Activated naive CD8-positive, alpha-beta T cell treated with anti-CD3 and anti-CD28 coated beads, Interleukin-2, amount 50 U/mL, for 24 hours (primary cell): ENCODE measurements around the gene UST.

Source experiments
- ATAC-seq: fragments of 150-1000 bp; cut with Tn5 transposase; one replicate; pipeline ENCODE4 v1.10.0; 2021
- DNase-seq: peaks from one replicate; pipeline ENCODE4 v3.0.0; 2021
- H3K27ac Mint-ChIP-seq: one replicate; pipeline ENCODE4 v1.8.0; 2021; ENCODE audit warnings: mild to moderate bottlenecking, mixed read lengths
- H3K27me3 Mint-ChIP-seq: one replicate; pipeline ENCODE4 v1.8.0; 2021; ENCODE audit warnings: mixed read lengths
- H3K36me3 Mint-ChIP-seq: one replicate; pipeline ENCODE4 v1.8.0; 2021; ENCODE audit warnings: low read depth, mixed read lengths
- H3K4me1 Mint-ChIP-seq: one replicate; pipeline ENCODE4 v1.8.0; 2021; ENCODE audit warnings: mixed read lengths
- H3K4me3 Mint-ChIP-seq: one replicate; pipeline ENCODE4 v1.8.0; 2021; ENCODE audit warnings: mild to moderate bottlenecking, moderate library complexity, mixed read lengths
- H3K9me3 Mint-ChIP-seq: one replicate; pipeline ENCODE4 v1.8.0; 2021; ENCODE audit warnings: mixed read lengths

Gene UST

DNA sequence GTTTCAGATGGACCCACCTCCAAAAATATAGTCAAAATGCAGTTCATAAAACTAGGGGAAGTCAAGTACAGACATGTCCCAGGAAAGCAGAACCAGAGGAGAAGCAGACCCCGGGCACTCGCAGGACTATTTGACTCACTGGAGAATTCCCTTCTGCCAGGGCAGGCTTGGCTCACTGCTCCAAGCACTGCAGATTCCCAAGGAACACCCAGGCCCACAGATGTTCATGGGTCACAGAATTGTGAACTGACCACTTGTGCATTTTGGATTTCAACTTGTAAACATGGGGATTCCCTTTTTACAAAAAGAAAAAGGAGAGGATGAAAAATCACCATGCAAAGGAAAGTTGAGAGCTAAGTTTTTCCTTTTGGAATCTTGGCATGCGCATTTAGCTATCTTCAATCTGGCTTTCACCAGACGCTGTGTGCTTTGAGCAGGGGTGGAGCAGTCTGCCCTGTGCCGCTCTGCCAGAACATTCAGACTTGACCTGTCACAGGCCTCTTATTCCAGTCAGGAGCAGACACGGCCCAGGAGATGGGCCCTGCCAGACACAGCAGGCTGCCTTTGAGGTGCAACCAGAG is 333.2 kb downstream of the UST start:
- DNase-seq (no peak), ATAC-seq (no peak)
- no peak overlapping the region for H3K4me3 Mint-ChIP-seq
- no peak overlapping the region for H3K27ac Mint-ChIP-seq
- no peaks in the 10 kb centered on the region for H3K36me3 Mint-ChIP-seq
- H3K4me1 Mint-ChIP-seq, result peaks cover 60% of the 10 kb centered on the region
- no peaks in the 10 kb centered on the region for H3K27me3 Mint-ChIP-seq
- no peaks in the 10 kb centered on the region for H3K9me3 Mint-ChIP-seq

GRCh38 chr6:149080511-149080910 is 333.7 kb downstream of the UST start:
- ATAC-seq (no peak), DNase-seq (no peak)
- Mint-ChIP-seq H3K9me3 (no peaks in the 10 kb centered on the region), H3K27me3 (no peaks in the 10 kb centered on the region), H3K27ac (no peak overlapping the region), H3K36me3 (no peaks in the 10 kb centered on the region), H3K4me1 (peaks cover 61% of the 10 kb centered on the region), H3K4me3 (no peak overlapping the region)

GRCh38 chr6:149081281-149081680 is 334.5 kb downstream of the UST start:
- Mint-ChIP-seq H3K27ac (no peak overlapping the region), H3K4me3 (no peak overlapping the region), H3K36me3 (no peaks in the 10 kb centered on the region), H3K4me1 (peaks cover 53% of the 10 kb centered on the region), H3K27me3 (no peaks in the 10 kb centered on the region), H3K9me3 (no peaks in the 10 kb centered on the region)
- no peak for DNase-seq
- no peak for ATAC-seq

- H3K4me3 Mint-ChIP-seq, result no peak overlapping the region
- ATAC-seq (peak; percentile 84), DNase-seq (peak; percentile 84)
- no peaks in the 10 kb centered on the region for H3K36me3 Mint-ChIP-seq
- no peaks in the 10 kb centered on the region for H3K9me3 Mint-ChIP-seq
- peaks cover 48% of the 10 kb centered on the region for H3K4me1 Mint-ChIP-seq
- H3K27me3 Mint-ChIP-seq, result no peaks in the 10 kb centered on the region
- H3K27ac Mint-ChIP-seq, result no peak overlapping the region
Measured at GRCh38 chr6:149082320-149082719, 335.5 kb downstream of the UST start.

- ATAC-seq (no peak), DNase-seq (no peak)
- H3K4me3 Mint-ChIP-seq, result no peak overlapping the region
- H3K9me3 Mint-ChIP-seq, result no peaks in the 10 kb centered on the region
- no peak overlapping the region for H3K27ac Mint-ChIP-seq
- no peaks in the 10 kb centered on the region for H3K36me3 Mint-ChIP-seq
- H3K27me3 Mint-ChIP-seq, result no peaks in the 10 kb centered on the region
- H3K4me1 Mint-ChIP-seq, result peaks cover 44% of the 10 kb centered on the region
Measured at GRCh38 chr6:149084026-149084425, 337.2 kb downstream of the UST start.

DNA sequence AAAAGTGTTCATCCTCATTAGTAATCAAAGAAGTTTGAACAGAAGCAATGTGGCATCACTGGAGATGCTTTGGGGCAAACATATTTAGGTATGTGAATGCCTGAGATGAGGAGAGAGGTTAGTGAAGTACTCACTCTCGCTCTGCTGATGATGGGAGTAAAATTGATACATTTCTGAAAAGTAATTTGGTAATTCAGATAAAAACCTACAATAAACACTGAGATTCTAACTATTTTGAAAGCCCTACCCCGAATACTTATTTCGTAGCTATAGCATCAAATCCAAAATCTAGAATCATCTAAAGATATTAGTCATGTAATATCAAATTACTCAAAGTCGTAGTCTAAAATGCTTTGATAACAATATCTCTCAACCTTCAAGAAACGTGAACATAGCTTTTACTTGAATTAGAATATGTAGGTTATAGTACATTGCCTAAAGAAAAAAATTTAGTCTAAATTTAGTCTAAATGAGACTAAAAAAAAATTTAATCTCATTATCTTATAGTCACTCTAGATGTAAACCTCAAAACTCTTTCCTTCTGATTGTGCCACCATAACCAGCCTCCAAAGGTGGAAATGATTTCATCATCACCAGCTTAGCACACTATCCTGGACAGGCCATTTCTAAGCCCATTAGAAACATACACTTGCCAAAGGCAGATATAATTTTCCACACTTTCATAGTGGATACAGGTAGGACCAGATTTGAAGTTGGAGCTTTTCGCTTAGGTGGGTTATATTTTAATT is 338.2 kb downstream of the UST start:
- Mint-ChIP-seq H3K36me3 (no peaks in the 10 kb centered on the region), H3K4me1 (peaks cover 42% of the 10 kb centered on the region), H3K27ac (peak overlapping the region; percentile 67), H3K4me3 (no peak overlapping the region), H3K9me3 (no peaks in the 10 kb centered on the region), H3K27me3 (no peaks in the 10 kb centered on the region)
- DNase-seq (no peak), ATAC-seq (peak; percentile 53)

DNA sequence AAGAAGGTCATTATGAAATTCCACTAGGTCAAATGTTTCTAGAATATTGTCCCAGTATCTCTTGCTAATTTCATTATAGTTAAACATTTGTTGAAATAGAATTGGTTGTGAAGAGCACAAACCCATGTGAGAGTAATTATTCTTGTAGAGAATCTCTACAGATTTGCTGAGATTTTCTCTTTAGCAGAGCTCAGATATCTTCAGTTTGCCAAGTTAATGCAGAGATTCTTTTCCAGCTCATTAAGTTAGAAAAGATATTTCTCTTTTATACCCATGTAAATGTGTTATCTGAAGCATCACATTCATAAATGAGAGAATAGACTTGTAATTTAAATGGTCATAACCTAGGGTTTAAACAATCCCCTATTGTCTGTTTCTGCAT is 338.7 kb downstream of the UST start:
- no peaks in the 10 kb centered on the region for H3K36me3 Mint-ChIP-seq
- no peak overlapping the region for H3K4me3 Mint-ChIP-seq
- no peaks in the 10 kb centered on the region for H3K27me3 Mint-ChIP-seq
- ATAC-seq (no peak), DNase-seq (no peak)
- H3K9me3 Mint-ChIP-seq, result no peaks in the 10 kb centered on the region
- peak overlapping the region; percentile 67 for H3K27ac Mint-ChIP-seq
- H3K4me1 Mint-ChIP-seq, result peaks cover 42% of the 10 kb centered on the region

GRCh38 chr6:149086363-149086762 is 339.5 kb downstream of the UST start:
- no peak overlapping the region for H3K4me3 Mint-ChIP-seq
- H3K36me3 Mint-ChIP-seq, result no peaks in the 10 kb centered on the region
- H3K27ac Mint-ChIP-seq, result no peak overlapping the region
- no peaks in the 10 kb centered on the region for H3K27me3 Mint-ChIP-seq
- no peak for ATAC-seq
- peaks cover 38% of the 10 kb centered on the region for H3K4me1 Mint-ChIP-seq
- DNase-seq, result no peak
- no peaks in the 10 kb centered on the region for H3K9me3 Mint-ChIP-seq

- no peaks in the 10 kb centered on the region for H3K27me3 Mint-ChIP-seq
- no peak for ATAC-seq
Measured at GRCh38 chr6:149087898-149088297, 341.1 kb downstream of the UST start.

DNA sequence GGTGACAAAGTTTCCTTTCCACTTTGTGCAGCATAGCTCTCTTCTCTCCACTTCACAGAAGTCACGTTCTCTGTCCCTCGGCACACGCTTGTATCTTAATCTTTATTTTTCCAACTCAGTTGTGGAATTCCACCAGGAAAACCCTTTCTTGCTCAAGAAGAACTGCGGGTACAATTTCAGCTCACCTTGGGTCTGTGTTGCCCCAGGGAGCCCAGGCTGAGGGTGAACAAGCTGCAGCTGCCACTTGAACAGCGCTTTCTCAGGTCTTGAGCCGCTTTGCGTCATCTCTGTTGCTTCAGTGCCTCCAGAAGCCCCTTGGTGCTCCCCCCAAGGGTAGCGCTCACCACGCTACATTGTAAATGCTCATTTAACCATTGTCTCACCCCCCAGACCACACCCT is 341.5 kb downstream of the UST start:
- H3K27me3 Mint-ChIP-seq, result no peaks in the 10 kb centered on the region
- ATAC-seq (no peak), DNase-seq (no peak)
- H3K9me3 Mint-ChIP-seq, result no peaks in the 10 kb centered on the region
- no peaks in the 10 kb centered on the region for H3K36me3 Mint-ChIP-seq
- no peak overlapping the region for H3K27ac Mint-ChIP-seq
- peaks cover 25% of the 10 kb centered on the region for H3K4me1 Mint-ChIP-seq
- H3K4me3 Mint-ChIP-seq, result no peak overlapping the region

More at GRCh38 chr6:149087898-149088297, 341.1 kb downstream of the UST start:
- Mint-ChIP-seq H3K4me3 (no peak overlapping the region), H3K9me3 (no peaks in the 10 kb centered on the region), H3K4me1 (peaks cover 26% of the 10 kb centered on the region), H3K27ac (no peak overlapping the region), H3K36me3 (no peaks in the 10 kb centered on the region)
- DNase-seq, result no peak

DNA sequence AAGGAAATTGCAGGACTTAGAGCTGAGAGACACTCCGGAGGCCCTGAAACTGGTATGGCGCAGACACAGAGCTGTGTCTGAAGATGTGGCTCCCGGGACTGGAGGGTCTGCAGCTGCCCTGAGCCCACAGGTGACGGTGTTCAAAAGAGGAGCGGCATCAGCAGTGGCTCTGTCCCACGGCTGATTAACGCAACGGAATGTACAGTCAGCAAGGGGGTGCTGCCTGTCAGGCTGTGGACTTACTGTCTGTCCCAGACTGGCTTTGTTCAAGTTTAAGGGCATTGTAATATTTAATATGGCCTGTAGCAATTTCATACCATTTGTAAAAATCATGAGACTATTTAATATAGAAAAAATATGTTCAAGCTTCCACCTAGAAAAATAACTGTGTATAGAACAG is 342.7 kb downstream of the UST start:
- H3K4me1 Mint-ChIP-seq, result peaks cover 25% of the 10 kb centered on the region
- no peaks in the 10 kb centered on the region for H3K36me3 Mint-ChIP-seq
- H3K4me3 Mint-ChIP-seq, result no peak overlapping the region
- H3K27ac Mint-ChIP-seq, result no peak overlapping the region
- H3K9me3 Mint-ChIP-seq, result no peaks in the 10 kb centered on the region
- H3K27me3 Mint-ChIP-seq, result no peaks in the 10 kb centered on the region
- ATAC-seq (no peak), DNase-seq (no peak)

- Mint-ChIP-seq H3K27ac (no peak overlapping the region), H3K4me1 (peaks cover 29% of the 10 kb centered on the region), H3K36me3 (no peaks in the 10 kb centered on the region), H3K27me3 (no peaks in the 10 kb centered on the region), H3K4me3 (no peak overlapping the region), H3K9me3 (no peaks in the 10 kb centered on the region)
- ATAC-seq, result no peak
- DNase-seq, result no peak
Measured at GRCh38 chr6:149090937-149091336, 344.1 kb downstream of the UST start.

- Mint-ChIP-seq H3K4me1 (peaks cover 39% of the 10 kb centered on the region), H3K4me3 (no peak overlapping the region), H3K27me3 (no peaks in the 10 kb centered on the region), H3K36me3 (peaks cover 9% of the 10 kb centered on the region), H3K27ac (no peak overlapping the region), H3K9me3 (peaks cover 10% of the 10 kb centered on the region)
- no peak for ATAC-seq
- no peak for DNase-seq
Measured at GRCh38 chr6:149093643-149094042, 346.8 kb downstream of the UST start.

DNA sequence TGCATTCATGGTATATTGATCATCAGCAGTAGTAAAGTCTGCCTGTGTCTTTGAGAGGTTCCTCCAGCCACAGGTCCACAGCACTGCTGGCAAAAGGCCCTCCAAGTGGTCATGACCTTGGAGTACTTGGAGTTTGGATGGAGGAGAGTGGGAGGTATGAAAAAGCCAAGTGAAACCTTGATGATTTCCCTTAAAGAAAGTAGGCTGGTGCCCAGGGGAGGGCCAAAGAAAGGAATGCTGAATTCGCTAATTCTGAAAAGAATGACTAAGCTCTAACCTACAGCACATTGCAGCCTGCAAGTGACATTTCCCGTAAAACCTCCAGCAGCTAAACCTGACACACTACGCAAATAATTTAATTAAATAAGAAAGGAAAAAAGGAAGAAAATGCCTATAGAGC is 347.3 kb downstream of the UST start:
- H3K4me3 Mint-ChIP-seq, result peak overlapping the region; percentile 18
- ATAC-seq (peak; percentile 58), DNase-seq (no peak)
- peaks cover 12% of the 10 kb centered on the region for H3K36me3 Mint-ChIP-seq
- peak overlapping the region; percentile 67 for H3K27ac Mint-ChIP-seq
- H3K27me3 Mint-ChIP-seq, result no peaks in the 10 kb centered on the region
- H3K9me3 Mint-ChIP-seq, result peaks cover 15% of the 10 kb centered on the region
- H3K4me1 Mint-ChIP-seq, result peaks cover 39% of the 10 kb centered on the region

- Mint-ChIP-seq H3K36me3 (peaks cover 17% of the 10 kb centered on the region), H3K27ac (peak overlapping the region; percentile 67), H3K27me3 (no peaks in the 10 kb centered on the region), H3K9me3 (peaks cover 20% of the 10 kb centered on the region), H3K4me1 (peaks cover 39% of the 10 kb centered on the region), H3K4me3 (peak overlapping the region; percentile 18)
- ATAC-seq, result peak; percentile 67
- DNase-seq, result no peak
Measured at GRCh38 chr6:149094934-149095351, 348.1 kb downstream of the UST start.
